GM19324 (cell line): Measurements from ENCODE around the gene NEDD1.

Experiments
- ATAC-seq: cut with Tn5 transposase; IDR thresholded peaks from one replicate; pipeline ENCODE4 v1.9.1; 2021; ENCODE audit warnings: mild to moderate bottlenecking, moderate library complexity; ENCODE audit not compliant: unreplicated experiment, low FRiP score

NEDD1 gene

GRCh38 chr12:96906849-96907670 lies at the start of gene NEDD1:
NEDD1 (plus strand) TSS chr12:96907257; CDS start chr12:96909760, 2,503 bp downstream.
- peak; percentile 98 for ATAC-seq

- no peak for ATAC-seq
Observed at GRCh38 chr12:96858162-96858561, 48.9 kb upstream of the NEDD1 start.

- ATAC-seq: no peak
Observed at GRCh38 chr12:96861656-96862055, 45.4 kb upstream of the NEDD1 start.

- no peak for ATAC-seq
Observed at GRCh38 chr12:96862326-96862725, 44.7 kb upstream of the NEDD1 start.

GRCh38 chr12:96864335-96864734 lies 42.7 kb upstream of the NEDD1 start:
- no peak for ATAC-seq

GRCh38 chr12:96866801-96867590 lies 40.1 kb upstream of the NEDD1 start:
- ATAC-seq: no peak

GRCh38 chr12:96870946-96871345 lies 36.1 kb upstream of the NEDD1 start:
- ATAC-seq: no peak

- ATAC-seq: no peak
Observed at GRCh38 chr12:96872961-96873360, 34.1 kb upstream of the NEDD1 start.

GRCh38 chr12:96874211-96874610 lies 32.8 kb upstream of the NEDD1 start:
- ATAC-seq: no peak

GRCh38 chr12:96876966-96877365 lies 30.1 kb upstream of the NEDD1 start:
- no peak for ATAC-seq

- ATAC-seq: no peak
Observed at GRCh38 chr12:96878704-96879103, 28.4 kb upstream of the NEDD1 start.

GRCh38 chr12:96879301-96879700 lies 27.8 kb upstream of the NEDD1 start:
- no peak for ATAC-seq

GRCh38 chr12:96880220-96880619 lies 26.8 kb upstream of the NEDD1 start:
- ATAC-seq: no peak

GRCh38 chr12:96881608-96882007 lies 25.4 kb upstream of the NEDD1 start:
- no peak for ATAC-seq

- ATAC-seq: no peak
Observed at GRCh38 chr12:96882862-96883261, 24.2 kb upstream of the NEDD1 start.

GRCh38 chr12:96883571-96883970 lies 23.5 kb upstream of the NEDD1 start:
- ATAC-seq: no peak

GRCh38 chr12:96886998-96887677 lies 19.9 kb upstream of the NEDD1 start:
- no peak for ATAC-seq

GRCh38 chr12:96889273-96889933 lies 17.7 kb upstream of the NEDD1 start:
- no peak for ATAC-seq

GRCh38 chr12:96890331-96890730 lies 16.7 kb upstream of the NEDD1 start:
- ATAC-seq: no peak

GRCh38 chr12:96892104-96892503 lies 15.0 kb upstream of the NEDD1 start:
- no peak for ATAC-seq

- no peak for ATAC-seq
Observed at GRCh38 chr12:96897421-96897820, 9.6 kb upstream of the NEDD1 start.
